PC-3 (cell line): ENCODE data around the gene MALRD1. TPM values are rescaled to one million over a fixed set of nuclear protein-coding genes. Genes with fewer than 3 reads are reported as not detected.

Experiments used
- ATAC-seq: fragments of 200-7000 bp; cut with Tn5 transposase; 2 replicates; pipeline ENCODE4 v1.9.1; 2020; ENCODE audit warnings: mild to moderate bottlenecking, moderate library complexity
- BruUV-seq: library from RNA; stranded (reverse); fragments of 400-500 nt; replicated peaks from 2 replicates; lab custom pipeline; 2021; lab: Mats Ljungman, UMichigan
- CTCF ChIA-PET: fragments of 300-600 bp; sonication (Branson Sonifier 250); formaldehyde crosslinking; loops from one replicate; lab custom pipeline; 2022; ENCODE audit warnings: antibody characterized with exemption; lab: Charles Lee
- POLR2A ChIA-PET: fragments of 300-600 bp; sonication (Branson Sonifier 250); formaldehyde crosslinking; loops from one replicate; lab custom pipeline; 2022; ENCODE audit warnings: antibody characterized with exemption; ENCODE audit not compliant: unreplicated experiment; lab: Charles Lee
- DNase-seq: peaks from one replicate; pipeline ENCODE4 v3.0.0-alpha.2; 2015
- H2AFZ ChIP-seq: fragments of 300-600 bp; sonication (generic); 2 replicates; pipeline ENCODE4 v1.6.0; 2016; ENCODE audit warnings: antibody characterized with exemption, low read length
- H3F3A ChIP-seq: fragments of 300-600 bp; sonication (generic); one replicate; pipeline ENCODE4 v1.6.0; 2017; ENCODE audit warnings: antibody characterized with exemption, low read length, control low read depth, mild to moderate bottlenecking; ENCODE audit not compliant: unreplicated experiment
- H3K27ac ChIP-seq: fragments of 300-600 bp; sonication (generic); 2 replicates; pipeline ENCODE4 v1.5.1; 2016; ENCODE audit warnings: mild to moderate bottlenecking, low read length
- H3K27me3 ChIP-seq: fragments of 300-600 bp; sonication (generic); 2 replicates; pipeline ENCODE4 v1.6.1; 2016; ENCODE audit warnings: low read length, mixed read lengths
- H3K36me3 ChIP-seq: fragments of 300-600 bp; sonication (generic); 2 replicates; pipeline ENCODE4 v1.6.1; 2016; ENCODE audit warnings: low read depth, mixed run types, low read length, mixed read lengths
- H3K4me1 ChIP-seq: fragments of 300-600 bp; sonication (generic); 2 replicates; pipeline ENCODE4 v1.5.1; 2016; ENCODE audit warnings: low read length; ENCODE audit not compliant: insufficient read depth
- H3K4me2 ChIP-seq: fragments of 300-600 bp; sonication (generic); 2 replicates; pipeline ENCODE4 v1.6.0; 2016; ENCODE audit warnings: low read length
- H3K4me3 ChIP-seq: fragments of 300-600 bp; sonication (generic); 2 replicates; pipeline ENCODE4 v1.5.1; 2016; ENCODE audit warnings: mild to moderate bottlenecking, low read length, mixed read lengths
- H3K79me2 ChIP-seq: fragments of 300-600 bp; sonication (generic); 2 replicates; pipeline ENCODE4 v1.6.1; 2017; ENCODE audit warnings: low read length, mixed read lengths
- H3K9ac ChIP-seq: fragments of 300-600 bp; sonication (generic); 2 replicates; pipeline ENCODE4 v1.6.0; 2016; ENCODE audit warnings: mild to moderate bottlenecking, low read length
- H3K9me2 ChIP-seq: fragments of 300-600 bp; sonication (generic); replicated peaks from 2 replicates; pipeline ENCODE4 v1.6.1; 2016; ENCODE audit warnings: mixed run types, low read length, mixed read lengths
- H3K9me3 ChIP-seq: fragments of 300-600 bp; sonication (generic); 2 replicates; pipeline ENCODE4 v1.6.1; 2016; ENCODE audit warnings: low read length, mixed read lengths
- H4K20me1 ChIP-seq: fragments of 300-600 bp; sonication (generic); 2 replicates; pipeline ENCODE4 v1.6.1; 2016; ENCODE audit warnings: low read length, mixed read lengths
- CTCF ChIP-seq: fragments of 300-600 bp; sonication (generic); conservative IDR thresholded peaks from 2 replicates; pipeline ENCODE4 v1.5.1; 2017; ENCODE audit warnings: antibody characterized with exemption, low read depth, mild to moderate bottlenecking, low read length
- EZH2 ChIP-seq: fragments of 300-600 bp; sonication (generic); IDR thresholded peaks from one replicate; pipeline ENCODE4 v1.6.1; 2017; ENCODE audit warnings: antibody characterized with exemption, mild to moderate bottlenecking, low read length; ENCODE audit not compliant: unreplicated experiment
- EZH2phosphoT487 ChIP-seq: fragments of 300-600 bp; sonication (generic); IDR thresholded peaks from 2 replicates; pipeline ENCODE4 v1.6.1; 2018; ENCODE audit warnings: mild to moderate bottlenecking, antibody characterized with exemption, low read length, borderline replicate concordance
- intact Hi-C: fragments of 100-400 bp; cut with micrococcal nuclease; formaldehyde crosslinking; loops from 2 replicates; pipeline ENCODE4 v1.9.0; 2023
- total RNA-seq: library from RNA; depleted of rRNA; stranded (reverse); fragments of >200 nt; gene quantifications from 2 replicates; pipeline ENCODE4 v1.2.3, GENCODE V29; 2014

Gene MALRD1
- total RNA-seq, 1 experiment from 2014 or later, result not detected

GRCh38 chr10:19549503-19549902 is 500.9 kb downstream of the MALRD1 start:
- Histone ChIP-seq H3K9me2 (no peaks in the 10 kb centered on the region), H3K27me3 (no peaks in the 10 kb centered on the region), H2AFZ (no peak overlapping the region), H3F3A (no peaks in the 10 kb centered on the region), H3K79me2 (no peaks in the 10 kb centered on the region), H3K4me3 (no peak overlapping the region), H3K4me1 (no peaks in the 10 kb centered on the region), H3K27ac (no peak overlapping the region), H3K4me2 (no peak overlapping the region), H3K9ac (no peak overlapping the region), H3K9me3 (no peaks in the 10 kb centered on the region), H3K36me3 (no peaks in the 10 kb centered on the region), H4K20me1 (no peaks in the 10 kb centered on the region)
- 0 out of 2 replicates have a peak, but pooled peaks have one; percentile 31 for ATAC-seq
- no TSS peak for BruUV-seq
- DNase-seq, result peak; percentile 42
- TF ChIP-seq EZH2phosphoT487, result no peak
- intact Hi-C loops, result no loop called here
- CTCF ChIA-PET, result no interaction called here
- POLR2A ChIA-PET, result no interaction called here

GRCh38 chr10:19556666-19557065 is 508.1 kb downstream of the MALRD1 start:
- CTCF ChIA-PET, result no interaction called here
- Histone ChIP-seq H3K9ac (no peak overlapping the region), H4K20me1 (no peaks in the 10 kb centered on the region), H3F3A (no peaks in the 10 kb centered on the region), H3K9me2 (no peaks in the 10 kb centered on the region), H3K4me1 (no peaks in the 10 kb centered on the region), H2AFZ (no peak overlapping the region), H3K36me3 (no peaks in the 10 kb centered on the region), H3K79me2 (no peaks in the 10 kb centered on the region), H3K27ac (no peak overlapping the region), H3K27me3 (no peaks in the 10 kb centered on the region), H3K4me2 (no peak overlapping the region), H3K9me3 (no peaks in the 10 kb centered on the region), H3K4me3 (no peak overlapping the region)
- BruUV-seq, result no TSS peak
- DNase-seq (no peak), ATAC-seq (no peak)
- TF ChIP-seq EZH2phosphoT487 (no peak), CTCF (no peak), EZH2 (no peak)
- intact Hi-C loops, result no loop called here
- POLR2A ChIA-PET, result no interaction called here

- intact Hi-C loops, result no loop called here
- Histone ChIP-seq H3K9me2 (no peaks in the 10 kb centered on the region), H3K4me2 (no peak overlapping the region), H3K36me3 (no peaks in the 10 kb centered on the region), H3K4me1 (no peaks in the 10 kb centered on the region), H3K4me3 (no peak overlapping the region), H3K27ac (no peak overlapping the region), H3K9ac (no peak overlapping the region), H4K20me1 (no peaks in the 10 kb centered on the region), H2AFZ (no peak overlapping the region), H3K9me3 (no peaks in the 10 kb centered on the region), H3F3A (no peaks in the 10 kb centered on the region), H3K79me2 (no peaks in the 10 kb centered on the region), H3K27me3 (no peaks in the 10 kb centered on the region)
- TF ChIP-seq EZH2 (no peak), EZH2phosphoT487 (no peak), CTCF (no peak)
- DNase-seq (no peak), ATAC-seq (no peak)
- no TSS peak for BruUV-seq
- ChIA-PET POLR2A (no interaction called here), CTCF (no interaction called here)
Measured at GRCh38 chr10:19561181-19561580, 512.6 kb downstream of the MALRD1 start.
